NCI-H2171 (cell line): ENCODE measurements around the gene LBHD2.

ENCODE experiments used
- DNase-seq: peaks from one replicate; lab custom pipeline; 2025; lab: John Stamatoyannopoulos, UW

The LBHD2 gene

DNA sequence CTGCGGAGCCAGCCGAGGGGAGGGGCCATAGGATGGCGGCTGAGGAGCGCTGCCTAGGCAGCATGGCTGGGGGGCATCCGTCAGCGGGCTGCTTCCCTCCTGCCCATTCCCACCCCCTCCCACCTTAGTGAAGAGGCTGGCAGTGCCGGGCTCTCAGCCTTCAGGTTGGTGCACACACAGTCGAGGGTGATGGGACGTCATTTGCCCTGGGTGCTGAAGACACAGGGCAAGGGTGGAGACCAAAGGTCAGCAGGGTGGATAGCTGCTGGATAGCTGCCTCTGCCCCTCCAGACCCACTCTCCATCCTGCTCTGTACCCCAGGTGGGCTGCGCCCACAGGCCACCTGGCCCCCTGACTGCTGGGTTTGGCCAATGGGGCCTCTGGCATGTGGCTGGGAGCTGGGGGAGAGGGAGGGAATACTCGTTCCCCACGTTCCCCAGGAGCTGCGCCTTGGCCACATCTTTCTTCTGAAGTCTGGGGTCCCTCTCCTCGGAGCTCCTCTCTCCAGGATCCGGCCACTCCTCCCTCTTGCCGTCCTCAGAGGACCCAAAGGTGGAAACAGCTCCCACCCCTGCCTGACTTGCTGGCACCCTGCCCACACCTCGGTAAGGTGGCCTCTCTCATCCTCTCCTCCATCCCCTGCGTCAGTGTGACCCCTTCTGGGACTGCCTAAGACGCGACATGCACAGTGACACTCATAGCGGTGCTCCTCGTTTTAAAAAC lies 15.5 kb upstream of the LBHD2 start:
- DNase-seq = no peak

DNA sequence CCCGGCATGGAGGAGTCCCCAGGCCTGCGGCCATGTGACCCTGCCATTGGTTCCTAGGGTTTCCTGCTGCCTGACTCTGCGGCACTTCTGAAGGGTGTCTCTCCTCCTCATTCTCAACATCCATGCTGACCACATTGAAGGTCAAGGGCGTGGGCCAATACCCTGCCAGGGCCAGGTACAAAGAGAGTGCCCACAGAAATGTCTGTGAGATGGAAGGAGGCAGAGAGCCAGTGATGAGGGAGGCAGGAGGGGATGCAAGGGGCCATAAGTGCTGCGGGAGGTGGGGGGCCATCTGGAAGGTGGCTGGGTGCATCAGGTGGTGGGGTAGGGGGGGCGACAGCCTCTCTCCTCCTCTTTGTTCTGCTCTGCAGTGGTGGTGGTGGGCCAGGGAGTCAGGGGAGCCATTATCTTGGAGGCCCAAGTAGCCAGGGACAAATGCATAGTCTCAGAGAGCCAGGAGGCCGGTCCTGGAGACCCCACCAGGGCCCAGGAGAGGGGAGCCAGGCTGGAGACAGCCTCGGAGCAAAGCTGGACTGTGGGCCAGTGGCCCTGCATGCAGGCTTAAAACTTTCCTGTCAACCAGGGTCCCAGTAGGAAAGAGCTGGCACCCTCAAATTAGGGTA lies 13.6 kb upstream of the LBHD2 start:
- no peak for DNase-seq

DNA sequence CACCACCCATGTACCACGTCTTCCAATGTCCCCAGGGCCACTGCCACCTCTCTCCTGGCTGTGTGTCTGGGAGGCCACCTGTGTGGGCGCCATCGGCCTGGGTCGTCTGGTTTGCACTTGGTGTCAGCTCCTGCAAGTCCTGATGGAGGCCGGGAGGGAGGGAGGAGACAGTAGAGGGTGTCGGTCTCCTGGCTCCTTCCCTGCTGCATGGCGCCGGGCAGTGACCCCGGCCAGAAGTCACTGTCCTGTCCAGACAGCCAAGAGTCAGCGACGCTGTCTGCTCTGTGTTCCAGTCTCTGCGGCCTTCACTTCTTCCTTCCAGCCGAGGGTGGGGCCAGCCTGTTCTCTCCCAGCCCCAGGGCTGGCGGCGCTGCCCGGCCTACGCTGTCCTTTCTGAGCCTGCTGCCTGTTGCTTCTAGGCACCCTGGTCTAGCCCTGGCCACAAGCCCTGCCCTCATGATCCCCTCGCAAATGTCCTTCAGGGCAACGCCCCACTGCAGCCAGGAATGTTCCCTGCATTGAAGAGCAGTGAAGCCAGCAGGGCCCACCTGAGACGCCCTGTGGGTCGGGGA lies 13.0 kb upstream of the LBHD2 start:
- no peak for DNase-seq

DNA sequence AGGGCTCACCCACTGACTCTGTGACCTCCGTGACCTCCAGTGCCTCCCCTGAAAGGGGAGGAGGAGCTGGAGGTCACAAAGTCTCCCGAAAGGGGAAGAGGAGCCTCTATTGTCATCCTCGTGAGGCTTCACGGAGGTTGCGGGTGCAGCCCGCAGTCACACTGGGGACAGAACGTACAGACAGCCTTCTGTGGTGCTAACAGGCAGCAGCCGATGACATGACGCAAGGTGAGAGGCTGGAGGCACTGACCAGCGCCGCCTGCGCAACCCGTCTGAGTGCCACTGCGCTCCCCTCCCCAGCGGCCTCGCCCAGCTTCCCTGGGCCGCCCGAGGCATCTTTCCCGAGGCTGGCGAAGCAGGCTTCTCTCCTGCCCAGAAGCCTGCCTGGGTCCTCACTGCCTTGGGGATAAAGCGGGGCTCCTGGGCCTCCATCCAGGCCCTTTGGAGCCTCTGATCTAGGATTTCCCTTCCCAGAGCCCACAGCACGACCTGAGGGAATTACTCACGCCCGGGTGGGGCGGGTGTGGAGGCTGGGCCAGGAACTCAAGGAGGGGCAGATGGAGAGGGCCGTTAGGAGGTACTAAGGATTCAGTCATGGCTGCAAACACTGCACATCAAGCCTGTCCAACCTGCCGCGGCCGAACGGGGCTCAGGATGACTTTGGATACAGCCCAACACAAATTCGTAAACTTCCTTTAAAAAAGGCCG lies 12.3 kb upstream of the LBHD2 start:
- DNase-seq = no peak

DNA sequence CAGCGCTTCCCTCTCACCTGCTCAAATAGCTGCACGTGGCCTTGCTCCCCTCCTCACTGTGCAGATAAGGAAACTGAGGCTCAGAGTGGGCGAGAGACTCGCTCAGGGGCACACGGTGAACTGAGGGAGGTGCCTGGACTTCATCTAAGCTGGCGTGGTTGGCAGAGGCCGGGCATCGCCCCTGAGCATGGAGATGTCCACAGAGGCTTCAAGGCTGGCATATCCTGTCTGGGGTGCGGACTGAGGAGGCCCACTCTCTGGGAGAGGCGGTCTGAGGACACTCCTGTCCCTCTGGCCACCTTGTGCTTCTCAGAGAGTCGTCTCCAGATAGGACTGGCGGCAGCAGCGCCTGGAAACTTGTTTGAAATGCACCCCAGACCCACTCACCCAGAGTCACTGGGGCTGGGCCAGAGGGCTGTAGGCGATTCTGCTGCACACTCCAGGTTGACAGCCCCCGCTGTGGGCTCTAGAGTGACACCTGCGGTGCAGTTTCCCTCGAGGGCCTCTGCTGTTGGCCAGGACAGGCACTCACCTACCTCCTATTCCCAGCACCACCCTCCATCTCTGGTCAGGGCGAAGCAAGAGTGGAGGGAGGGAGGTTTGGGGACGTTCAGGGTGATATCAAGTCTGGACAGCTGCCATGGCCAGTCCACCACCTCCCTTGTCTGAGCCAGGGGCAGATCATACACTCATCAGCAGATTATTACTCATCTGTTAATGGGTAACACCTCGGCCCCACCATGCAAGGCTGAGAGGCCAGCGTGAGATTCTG lies 11.2 kb upstream of the LBHD2 start:
- no peak for DNase-seq

DNA sequence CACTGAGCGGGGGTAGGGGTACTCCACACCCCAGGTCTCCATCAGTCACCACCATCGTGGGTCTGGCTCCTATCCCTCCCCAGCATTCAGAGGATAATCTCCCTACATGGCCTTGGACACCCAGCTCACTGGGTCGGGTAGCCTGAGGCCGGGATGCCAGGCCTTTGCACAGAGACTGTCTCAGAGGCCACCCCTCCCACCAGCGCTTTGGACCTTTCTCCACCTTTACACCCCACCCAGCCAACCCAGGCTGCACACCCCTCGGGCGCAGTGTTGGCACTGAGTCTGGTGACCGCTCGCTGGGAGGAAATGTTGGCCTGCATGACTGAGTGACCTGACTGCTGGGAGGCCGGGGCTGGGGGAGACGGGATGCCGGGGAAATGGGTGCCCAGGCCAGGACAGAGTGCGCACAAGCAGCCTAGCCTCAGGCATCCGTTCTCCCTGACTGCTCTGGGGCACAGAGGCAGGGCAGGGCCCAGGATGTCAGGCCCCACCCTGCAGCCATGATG lies 10.6 kb upstream of the LBHD2 start:
- no peak for DNase-seq

DNA sequence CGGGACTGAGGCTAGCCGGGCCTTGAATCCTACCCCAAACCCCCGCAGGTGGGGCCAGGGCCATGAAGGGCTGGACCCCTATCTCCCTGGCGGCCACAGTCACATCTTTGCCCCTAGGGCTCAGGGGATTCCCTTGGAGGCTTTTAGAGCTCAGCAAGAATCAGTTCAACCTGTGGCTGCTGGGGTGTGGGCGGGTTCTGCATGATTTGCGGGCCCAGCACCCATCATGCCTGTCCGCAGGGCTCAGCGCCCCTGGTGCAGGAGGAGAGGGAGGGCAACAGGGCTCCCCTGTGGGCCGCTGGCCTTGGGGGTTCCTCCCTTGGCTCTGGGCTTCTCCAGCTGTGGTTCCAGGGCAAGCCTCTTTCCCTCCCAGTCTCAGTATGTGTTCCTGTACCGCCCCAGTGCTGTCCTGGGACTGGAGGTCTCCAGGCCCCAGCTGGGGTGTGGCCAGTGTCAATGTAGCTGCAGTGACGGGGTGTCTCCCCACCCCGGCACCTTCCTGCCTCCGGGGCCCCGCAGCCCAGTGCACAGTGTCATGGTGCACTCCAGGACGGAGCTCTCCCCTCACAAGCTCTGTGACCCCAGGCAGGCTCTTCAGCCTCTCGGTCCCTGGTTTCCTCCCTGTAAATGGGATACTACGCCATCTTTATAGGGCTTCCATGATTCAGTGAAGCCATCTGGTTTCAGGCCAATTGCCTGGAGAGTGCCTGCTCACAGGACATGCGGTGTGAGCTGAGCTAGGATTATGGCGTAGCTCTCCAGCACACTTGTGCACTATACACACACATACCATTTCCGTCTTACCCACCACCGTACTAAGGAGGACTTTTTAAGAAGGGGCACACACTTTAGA lies 9.9 kb upstream of the LBHD2 start:
- no peak for DNase-seq

DNA sequence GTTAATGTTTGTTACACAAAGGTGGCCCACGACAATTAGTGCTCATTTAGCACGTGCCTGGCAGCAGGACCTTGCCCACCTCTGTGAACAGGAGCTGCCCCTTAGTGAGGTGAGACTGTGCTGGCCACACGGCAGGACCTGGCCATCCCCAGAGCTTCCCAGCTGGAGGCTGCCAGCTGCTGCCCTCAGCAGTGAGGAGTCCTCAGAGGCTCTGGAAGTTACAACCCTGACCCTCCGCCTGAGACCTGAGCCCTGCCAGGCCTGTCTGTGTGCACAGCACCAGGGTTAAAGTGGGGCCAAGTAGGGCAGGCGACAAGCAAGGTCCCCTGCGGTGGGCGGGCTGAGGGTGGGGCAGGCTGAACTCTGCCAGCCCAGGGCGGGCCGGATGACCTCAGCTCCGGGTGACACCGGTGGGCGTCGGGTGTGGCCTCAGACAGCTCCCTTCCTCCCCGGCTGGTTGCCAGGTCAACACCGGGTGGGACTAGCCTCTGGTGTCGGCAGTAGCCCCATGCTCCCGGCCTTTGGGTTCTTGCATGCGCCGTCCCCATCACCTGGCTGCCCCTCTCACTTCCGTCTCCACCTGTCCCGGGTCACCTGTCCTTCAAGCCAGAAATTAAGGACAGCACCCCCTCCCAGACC lies 9.2 kb upstream of the LBHD2 start:
- DNase-seq = no peak

DNA sequence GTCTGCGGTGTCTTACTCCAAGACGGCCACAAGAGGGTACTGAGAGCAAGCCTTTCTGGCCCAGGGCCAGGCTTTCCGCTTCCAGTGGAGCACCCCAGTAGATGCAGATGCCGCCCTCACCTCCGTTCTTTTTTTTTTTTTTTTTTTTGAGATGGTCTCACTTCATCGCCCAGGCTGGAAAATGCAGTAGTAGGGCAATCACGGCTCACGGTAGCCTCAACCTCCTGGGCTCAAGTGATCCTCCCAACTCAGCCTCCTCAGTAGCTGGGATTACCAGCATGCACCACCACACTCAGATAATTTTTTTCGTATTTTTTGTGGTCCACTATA lies 5.6 kb upstream of the LBHD2 start:
- DNase-seq = peak; percentile 95

DNA sequence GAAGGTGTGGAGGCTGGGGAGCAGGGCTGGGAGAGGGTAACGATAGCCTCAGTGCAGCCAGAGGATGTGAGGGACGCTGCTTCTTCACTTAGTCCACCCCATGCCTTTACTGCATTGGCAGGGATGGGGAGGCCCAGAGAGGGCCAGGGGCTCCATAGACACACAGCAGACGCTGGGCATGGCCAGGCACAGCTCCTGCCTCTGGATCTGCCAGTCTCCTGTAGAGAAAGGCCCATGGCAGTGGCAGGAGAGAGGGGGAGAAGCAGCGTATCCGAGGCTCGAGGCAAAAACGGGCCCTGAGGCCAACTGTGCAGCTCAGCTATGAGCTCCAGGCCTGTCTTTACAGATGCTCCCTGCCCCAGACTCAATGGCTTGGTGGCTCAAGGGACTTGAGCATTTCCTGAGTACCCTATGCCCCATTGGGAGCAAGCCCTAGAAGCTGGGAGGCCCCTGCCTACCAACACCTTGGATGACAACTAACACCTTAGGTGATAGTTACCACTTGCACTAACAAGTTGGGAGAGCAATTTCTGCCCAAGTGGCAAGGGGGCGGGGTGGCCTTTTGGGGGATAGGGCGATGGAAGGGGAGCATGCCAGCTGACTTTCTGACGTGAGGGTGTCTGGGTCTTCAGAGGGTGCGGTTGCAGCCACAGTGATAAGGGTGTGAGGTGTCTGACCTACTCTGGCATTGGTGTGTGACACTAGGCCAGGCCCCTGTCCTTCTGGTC lies 5.0 kb upstream of the LBHD2 start:
- no peak for DNase-seq

DNA sequence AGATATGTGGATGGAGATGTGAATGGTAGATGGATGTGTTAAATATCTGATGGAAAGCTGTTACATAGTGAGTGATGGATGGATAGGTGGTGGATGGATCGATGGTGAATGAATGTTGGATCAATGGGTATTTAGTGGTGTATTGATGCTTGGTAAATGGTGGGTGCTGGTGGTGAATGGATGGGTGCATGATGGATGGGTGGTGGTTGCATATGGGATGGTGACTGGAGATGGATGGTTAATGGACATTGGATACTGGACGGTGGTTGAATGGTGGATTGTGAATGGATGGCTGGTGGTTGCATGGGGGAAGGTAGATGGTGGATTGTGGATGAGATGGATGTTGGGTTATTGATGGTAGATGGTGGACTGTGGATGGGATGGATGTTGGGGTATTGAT lies 2.1 kb upstream of the LBHD2 start:
- no peak for DNase-seq

DNA sequence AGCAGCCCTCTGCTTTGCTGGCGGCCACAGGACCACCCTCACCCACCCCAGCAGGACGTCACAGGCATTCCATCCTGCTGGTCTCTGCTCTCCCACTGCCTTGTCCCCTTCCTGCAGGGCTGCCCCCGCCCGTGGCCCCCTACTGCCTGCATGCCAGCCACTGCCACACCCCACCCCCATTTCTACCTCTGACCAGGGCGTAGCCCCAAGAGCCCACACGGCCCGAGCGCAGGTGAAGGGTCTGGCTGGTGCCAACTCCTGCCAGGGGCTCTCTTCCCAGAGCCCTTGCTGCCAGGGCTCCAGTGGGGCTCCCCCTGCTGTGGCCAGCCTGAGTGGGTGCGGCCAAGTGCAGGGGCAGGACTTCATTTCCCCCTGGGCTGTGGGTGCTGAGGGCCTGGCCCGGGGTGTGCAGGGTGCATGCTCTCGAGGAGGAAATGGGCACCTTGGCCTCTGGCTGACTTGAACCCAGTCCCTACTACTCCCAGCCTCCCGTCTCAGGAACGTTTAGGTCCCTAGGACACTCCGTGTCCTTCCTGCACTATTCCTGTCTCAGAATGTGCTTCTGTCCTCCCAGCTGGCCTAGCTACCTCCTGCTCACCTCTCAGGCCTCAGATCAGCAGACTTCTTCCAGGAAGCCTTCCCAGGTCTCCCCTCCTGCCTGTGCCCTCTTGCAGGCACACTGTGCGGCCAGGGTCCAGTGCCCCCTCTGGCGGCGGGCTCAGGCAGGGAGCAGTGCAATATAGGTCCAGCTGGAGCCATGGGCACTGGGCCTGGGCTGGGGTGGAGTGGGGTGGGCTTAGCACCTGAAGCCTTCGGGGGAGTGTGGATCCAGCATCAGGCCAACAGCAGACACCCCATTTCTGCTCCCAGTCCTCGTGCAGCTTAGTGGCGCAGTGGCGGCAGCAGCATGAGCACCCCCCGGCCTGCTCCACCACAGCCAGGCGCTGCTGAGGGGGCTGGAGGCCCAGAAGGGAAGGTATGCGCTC lies 1.4 kb downstream of the LBHD2 start:
- DNase-seq = no peak

DNA sequence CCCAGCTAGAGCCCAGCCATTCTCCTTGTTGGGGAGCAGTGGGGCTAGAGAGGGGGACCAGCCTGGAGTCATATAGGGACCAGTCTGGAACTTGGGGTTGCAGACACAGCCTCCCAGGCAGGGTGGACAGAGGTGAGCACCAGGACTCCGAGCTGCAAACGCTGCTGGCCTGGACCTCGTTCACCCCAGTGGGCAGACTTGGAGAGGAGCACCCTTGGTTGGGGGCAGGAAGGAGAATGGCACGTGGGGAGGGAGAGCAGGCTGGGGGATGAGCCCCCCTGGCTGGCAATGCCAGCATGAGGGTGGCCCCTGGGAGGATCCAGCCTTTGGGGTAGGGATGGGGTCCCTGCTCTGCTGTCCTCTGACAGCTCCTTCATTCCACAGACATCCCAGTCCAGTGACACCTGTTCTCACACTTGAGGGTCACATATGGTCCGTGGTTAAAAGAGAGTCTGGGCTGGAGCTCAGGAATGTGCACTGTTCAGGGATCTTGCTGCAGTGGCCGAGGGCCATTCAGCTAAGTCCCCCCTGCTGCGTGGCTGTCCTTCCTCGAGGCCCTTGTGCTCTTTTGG lies 2.8 kb downstream of the LBHD2 start:
- no peak for DNase-seq

DNA sequence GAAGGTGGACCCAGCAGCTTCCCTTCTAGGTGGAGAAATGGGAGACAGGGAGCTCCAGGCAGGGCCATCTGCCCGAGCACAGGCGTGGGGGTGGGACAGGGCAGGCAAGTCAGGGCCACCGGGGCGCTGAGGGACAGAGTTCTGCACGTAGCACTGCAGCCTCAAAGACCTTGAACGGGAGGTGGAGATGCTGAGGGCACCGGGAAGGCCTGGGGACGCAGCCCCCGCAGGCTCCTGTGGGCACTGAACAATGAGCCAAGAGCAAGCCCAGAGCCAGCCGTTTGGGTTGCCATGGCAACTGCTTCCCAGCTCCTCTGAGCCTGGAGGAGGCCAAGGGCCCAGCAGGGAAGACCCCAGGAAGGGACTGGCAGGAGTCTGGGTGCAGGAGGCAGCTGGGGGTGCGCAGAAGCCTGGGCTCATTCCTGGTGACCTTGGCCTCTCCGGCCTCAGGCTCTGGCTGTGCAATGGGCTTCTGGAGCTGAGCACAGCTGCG lies 3.4 kb downstream of the LBHD2 start:
- no peak for DNase-seq

DNA sequence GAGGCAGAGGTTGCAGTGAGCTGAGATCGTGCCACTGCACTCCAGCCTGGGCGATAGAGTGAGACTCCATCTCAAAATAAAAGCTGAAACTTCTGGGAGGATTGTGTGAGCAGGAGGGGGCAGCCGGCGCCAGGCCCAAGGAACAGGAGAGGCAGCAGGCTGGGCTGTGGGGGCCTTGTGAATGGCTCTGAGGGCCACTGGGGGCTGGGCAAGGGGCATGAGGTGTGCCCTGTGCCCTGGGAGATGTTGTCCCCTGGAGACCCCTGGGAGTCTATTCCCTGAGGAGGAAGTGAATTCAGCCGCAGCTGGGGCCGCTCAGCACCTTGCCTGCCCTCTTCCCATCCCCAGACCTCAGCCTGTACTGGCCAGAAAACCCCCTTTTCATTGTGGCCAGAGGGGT lies 4.9 kb downstream of the LBHD2 start:
- DNase-seq = no peak

DNA sequence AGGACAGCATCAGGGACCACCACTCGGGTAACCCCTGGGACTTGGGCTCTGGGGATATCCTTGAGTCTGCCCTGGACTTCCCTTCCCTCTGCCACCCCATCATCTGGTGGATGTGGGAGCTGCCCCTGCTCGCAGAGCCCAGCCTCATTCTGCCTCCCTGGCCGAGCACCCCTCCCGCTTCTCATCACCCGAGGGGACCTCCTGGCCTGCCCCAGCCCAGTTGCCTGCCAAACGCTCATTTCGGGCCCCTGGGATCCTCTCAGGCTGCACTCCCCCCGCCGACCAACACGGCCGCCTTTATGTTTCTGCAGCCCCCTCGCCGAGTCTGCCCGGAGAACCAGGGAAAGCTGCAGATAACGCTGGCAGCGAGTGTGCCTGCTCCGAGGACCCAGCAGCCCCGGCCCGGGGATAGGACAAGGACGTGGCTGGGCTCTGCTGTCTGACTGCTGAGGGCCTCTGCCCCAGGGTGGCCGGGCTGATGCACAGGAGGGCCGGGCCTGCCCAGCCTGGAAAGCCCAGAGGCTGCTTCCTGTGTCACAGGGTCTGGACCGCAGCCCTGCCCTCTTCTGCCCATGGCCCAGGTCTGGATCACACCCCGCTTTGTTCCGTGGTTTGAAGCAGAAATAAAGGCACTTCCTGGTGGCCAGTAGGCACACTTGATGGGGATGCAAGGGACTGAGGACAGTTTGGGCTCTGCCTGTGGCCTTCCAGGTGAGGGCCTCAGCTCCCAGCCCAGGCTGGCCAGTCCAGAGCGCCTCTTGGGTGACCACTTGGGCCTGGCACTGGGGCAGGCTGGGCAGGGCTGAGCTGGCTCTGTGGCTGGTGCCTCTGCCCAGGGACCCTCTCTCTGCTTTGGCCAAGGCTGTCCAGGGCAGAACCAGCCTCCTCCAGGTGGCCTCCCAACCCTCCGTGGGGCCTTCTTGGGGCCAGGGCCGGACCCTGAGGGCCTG lies 5.7 kb downstream of the LBHD2 start:
- DNase-seq = no peak

DNA sequence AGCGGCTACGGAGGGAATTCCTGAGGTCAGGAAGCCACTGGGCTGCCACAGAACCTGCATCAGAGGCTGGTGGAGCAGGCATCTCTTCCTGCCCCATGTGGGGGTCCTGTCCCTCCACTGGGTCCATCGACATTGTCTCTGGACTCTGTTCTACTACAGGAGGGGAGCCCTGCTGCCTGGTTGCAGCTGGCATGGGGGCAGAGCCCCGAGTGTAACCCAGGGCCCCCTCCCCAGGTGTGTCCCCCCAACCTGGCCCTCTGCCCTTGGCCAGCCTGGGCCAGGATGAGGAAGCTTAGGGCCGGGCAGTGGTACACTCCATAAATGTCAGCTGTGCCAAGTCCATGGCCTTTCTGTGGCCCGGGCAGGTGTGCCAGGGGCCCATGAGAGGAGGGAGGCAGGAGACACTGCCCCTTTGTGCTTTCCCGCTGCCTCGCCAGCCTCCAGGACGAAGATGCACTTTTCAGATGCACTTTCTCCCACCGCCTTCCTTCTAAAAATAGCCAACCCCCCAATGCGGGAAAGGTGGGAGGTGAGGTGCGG lies 6.5 kb downstream of the LBHD2 start:
- DNase-seq = no peak
